NOMO-1 treated with dmso at 0.1 percent for 144 hours (cell line): ENCODE measurements around the gene GLIS1.

Source experiments
- DNase-seq: peaks from one replicate; lab custom pipeline; 2025; ENCODE audit not compliant: unreplicated experiment; lab: John Stamatoyannopoulos, UW

GLIS1 gene

DNA sequence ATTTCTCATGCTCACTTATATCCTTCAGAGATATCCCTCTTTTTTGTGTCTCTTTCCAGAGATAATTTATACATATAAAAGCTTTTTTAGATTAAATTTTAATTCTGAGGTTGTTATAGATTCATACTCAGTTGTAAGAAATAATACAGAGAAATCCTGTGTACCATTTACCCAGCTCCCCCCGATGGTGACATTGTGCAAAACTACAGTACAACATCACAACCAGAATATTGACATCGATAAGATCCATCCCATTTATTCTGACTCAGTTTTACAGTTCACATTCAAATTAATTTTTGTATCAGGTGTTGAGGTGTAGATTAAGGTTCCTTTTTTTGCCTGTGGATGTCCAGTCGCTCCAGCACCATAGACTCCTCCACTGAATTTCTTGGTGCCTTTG is 265.5 kb downstream of the GLIS1 start:
- no peak for DNase-seq

DNA sequence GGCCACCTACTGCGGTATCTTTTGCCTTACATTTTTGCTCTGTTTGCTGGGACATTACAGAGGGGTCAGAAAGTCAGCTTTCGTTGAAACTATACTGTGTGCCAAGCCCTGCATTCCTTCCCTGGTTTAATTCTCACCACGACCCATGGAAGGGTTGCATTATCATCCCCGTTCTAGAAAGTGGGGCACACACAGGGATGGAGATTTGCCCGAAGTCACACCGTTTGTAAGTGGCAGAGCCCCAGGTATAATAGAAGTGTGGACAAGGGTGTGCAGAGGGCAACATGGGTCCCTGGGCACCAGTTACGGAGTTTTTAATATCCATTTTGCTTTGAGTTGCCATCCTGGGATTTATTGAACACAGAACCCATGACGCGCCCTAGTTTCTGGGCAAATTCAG is 268.0 kb downstream of the GLIS1 start:
- no peak for DNase-seq

DNA sequence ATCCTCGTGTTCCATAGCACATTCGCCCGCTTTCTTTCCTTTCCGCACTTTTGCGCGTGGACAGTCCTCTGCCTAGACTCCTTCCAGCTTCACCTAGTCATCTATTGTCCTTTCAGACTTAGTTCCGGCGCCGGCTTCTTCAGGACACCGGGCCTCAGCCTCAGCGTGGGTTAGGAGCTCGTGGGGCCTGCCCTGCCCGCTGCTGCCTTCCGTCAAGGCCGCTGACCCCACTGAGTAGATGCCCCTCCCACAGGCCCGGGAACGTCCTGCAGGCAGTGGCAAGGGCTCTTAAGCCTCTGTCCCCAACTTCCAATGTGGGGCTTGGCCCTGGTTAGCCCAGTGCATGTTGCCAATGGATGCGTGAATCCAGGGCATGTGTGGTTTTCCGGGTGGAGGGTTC is 268.4 kb downstream of the GLIS1 start:
- no peak for DNase-seq

DNA sequence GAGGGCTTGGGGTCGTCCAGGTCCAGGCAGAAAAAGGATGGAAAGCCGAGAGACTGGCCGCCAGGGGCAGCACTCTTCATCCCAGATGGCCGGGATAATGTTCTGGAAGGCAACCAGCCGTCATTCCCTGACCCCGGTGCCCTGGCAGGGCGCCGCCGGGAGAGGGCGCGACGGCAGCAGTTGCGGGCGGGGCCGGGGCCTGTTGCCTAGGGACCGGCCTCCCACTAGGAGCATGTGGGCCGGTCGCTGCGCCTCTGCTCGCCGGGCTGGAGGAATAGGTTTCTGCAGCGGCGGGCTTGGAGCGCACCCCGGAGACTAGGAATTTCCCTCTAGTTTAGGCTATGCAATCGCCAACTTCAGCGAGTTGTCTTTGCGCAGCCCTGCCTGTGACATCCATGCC is 268.8 kb downstream of the GLIS1 start:
- no peak for DNase-seq

DNA sequence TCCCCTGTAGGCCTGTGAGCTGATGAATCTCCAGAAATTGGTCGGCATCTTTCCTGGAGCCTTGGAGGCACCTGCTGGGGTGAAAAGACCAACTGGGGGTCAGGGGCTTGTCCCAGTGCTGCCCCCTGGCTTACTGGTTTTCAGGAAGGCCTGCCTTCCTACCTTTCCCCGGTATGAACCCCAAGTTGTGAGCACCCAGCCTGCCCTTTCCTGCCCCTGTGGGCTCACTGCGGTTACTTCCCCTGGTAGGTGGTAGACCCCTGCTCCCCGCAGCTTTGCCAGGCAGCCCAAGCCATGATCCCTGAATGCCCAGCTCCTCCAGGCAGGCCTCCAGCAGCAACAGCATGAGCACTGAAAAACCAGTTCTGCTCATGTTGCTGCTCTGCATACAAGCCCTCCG is 269.6 kb downstream of the GLIS1 start:
- no peak for DNase-seq

DNA sequence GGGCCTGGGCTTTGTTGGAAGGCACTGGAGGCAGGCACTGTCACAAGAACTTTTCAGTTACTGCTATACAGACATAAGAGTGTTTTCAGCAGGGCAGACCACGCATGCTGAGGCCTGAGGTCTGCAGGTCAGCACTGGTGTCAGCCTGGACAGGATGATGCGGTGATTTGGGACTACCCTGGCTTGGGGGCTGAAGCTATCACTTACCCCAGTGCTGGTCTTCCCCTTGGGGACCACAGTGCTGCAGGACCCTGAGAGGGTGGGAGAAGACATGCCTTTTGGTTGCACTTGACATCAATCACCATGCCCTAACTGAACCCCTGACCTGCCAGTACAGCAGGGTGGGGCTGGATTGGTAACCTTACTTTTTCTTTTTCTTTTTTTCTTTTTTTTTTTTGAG is 270.6 kb downstream of the GLIS1 start:
- no peak for DNase-seq

DNA sequence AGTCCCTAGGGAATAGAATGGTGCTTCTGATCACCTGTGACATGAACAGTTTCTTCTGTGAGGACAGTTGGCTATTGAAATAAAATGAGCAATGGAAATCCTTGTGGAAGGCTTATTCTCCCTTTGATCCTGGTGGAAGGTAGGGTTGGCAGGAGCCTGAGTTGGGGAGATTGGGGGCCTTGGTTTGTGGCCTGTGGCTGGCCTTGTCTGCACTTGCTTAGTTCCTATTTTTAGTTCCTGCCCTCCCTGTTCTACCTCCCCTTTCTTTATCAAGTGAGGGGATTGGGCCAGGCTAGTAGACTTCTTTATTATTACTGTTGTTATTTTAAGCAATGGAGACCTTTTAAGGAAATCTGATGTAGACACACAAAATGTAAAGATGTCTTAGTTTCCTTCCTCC is 271.6 kb downstream of the GLIS1 start:
- no peak for DNase-seq

DNA sequence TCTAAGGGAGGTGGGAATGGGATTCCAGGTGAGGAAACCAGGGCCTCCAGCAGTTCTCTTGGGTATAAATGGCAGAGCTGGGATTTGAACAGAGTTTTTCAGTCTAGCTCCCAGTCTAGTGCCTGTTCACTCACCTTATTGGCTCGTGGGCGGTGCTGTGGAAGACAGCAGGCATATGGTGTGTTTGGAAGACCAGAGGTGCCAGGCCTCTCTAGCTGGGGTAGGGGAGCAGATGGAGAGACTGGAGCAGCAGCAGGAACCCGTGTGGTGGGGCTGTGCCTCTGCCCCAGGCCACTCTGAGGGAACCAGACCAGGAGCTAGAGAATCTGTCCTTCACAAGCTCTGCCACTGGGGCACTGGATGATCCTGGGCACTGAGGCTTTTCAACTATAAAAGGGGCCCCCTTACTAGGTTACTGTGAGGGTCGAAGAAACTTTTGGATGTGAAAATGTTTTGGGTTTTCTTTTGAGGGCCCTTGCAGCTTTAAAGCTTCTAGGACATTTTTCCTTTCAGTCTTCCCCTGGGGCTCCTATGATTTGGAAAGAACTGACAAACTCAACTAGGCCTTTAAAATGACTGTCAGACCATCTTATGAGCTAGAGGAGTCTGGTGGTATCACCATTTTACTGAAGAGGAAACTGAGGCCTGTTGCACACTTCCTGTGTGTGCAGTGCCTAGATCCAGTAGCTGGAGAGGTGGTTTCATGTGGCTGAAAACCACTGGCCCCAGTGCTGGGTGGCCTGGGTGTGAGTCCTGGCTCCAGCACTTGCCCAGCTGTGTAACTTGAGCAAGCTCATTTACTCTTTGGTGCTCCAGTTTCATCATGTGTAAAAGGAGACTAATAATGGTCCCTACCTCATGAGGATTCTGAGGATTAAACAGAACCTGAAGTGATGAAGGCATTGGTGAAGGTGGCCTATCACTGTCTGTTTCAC is 273.7 kb downstream of the GLIS1 start:
- DNase-seq, result no peak

DNA sequence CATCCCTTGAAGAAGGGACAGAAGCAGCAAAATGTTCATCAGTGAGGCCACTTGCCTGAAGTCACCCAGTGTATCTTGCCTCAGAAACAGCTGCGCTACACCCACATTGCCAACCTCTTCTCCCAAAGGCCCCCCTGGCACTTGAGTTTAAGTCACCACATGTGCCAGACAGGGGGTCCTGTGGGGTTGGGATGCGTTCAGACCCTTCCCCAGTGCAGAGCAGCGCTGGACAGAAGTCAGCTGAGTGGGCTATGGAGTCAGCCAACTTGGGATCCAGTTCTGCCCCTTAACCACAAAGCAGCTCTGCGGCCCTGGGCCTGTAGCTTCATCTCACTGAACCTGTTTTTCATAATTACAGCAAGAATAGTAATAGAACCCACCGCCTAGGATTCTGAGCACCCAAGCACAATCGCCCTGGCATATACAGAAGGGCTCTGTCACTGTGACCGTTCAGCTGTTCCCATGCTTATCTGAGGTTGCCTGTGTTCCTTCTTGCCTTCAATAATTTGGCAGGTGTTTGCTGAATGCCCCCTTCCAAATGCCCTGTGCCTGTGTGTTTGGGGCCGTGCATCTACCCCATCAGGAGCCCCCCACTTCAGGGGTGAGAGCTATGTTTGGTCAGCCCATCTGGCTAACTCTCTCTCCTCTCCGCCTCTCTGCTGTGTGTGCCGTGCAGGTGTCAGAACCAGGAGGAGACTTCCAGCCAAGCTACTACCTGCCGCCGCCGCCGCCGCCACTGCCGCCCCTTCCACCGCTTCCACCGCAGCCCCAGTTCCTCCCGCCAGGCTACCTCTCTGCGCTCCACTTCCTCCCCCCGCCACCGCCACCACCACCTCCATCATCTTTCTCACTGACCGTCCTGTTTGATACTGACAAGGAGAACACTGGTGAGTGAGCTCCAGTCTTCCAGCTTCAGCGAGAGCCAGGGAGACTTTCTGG is 274.7 kb downstream of the GLIS1 start:
- DNase-seq, result no peak

DNA sequence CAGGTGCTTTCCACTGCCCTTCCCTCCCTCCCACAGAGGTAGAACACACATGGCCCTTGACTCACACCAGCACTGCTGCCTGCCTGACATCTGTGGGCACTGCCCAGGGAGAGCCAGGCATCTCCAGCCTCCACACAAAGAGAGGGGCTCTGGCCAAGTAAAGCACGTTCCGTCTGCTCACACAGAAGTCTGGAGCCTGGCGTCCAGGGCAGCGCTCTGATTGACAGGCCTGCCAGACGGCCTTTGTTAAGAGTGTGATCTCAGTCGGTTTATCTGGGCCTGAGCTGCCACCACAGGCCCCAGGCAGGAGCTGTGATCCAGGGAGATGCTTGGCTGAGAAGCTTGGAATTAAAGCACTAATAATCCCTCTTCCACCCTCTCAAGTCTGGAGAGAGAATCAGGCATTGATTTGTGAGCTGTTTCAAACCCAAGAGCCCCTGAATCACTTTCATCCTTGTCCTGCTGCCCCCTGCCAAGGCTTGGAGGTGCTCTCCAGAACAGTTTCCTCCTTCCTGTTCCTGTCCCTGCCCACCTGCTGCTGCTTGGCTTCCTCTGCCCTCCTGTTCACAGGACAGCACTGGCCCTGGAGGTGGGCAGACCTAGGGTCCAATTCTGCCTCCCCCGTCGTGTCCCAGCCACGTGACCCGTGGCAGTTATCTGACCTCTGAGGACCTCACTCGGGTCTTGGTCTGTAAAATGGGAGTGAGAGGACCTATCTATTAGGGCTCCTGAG is 276.0 kb downstream of the GLIS1 start:
- no peak for DNase-seq

DNA sequence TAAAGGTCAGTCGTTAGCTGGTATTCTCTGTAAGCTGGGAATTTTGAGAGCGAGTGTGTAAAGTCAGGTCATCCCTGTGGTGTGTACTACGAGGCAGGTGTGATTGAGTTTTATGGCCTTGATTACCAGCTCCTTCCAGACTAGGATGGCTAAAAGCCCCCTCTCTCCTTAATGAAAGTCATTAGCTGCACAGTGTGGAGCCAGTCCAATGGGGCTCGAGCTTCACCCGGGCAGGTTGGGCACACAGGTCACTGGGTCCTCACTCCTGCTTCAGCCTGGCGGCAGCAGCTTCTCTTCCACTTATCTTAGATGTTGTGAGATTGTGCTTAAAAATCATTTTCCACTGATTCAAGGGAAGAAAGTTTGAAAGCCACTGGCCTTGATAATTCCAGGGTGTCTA is 276.8 kb downstream of the GLIS1 start:
- DNase-seq, result no peak

DNA sequence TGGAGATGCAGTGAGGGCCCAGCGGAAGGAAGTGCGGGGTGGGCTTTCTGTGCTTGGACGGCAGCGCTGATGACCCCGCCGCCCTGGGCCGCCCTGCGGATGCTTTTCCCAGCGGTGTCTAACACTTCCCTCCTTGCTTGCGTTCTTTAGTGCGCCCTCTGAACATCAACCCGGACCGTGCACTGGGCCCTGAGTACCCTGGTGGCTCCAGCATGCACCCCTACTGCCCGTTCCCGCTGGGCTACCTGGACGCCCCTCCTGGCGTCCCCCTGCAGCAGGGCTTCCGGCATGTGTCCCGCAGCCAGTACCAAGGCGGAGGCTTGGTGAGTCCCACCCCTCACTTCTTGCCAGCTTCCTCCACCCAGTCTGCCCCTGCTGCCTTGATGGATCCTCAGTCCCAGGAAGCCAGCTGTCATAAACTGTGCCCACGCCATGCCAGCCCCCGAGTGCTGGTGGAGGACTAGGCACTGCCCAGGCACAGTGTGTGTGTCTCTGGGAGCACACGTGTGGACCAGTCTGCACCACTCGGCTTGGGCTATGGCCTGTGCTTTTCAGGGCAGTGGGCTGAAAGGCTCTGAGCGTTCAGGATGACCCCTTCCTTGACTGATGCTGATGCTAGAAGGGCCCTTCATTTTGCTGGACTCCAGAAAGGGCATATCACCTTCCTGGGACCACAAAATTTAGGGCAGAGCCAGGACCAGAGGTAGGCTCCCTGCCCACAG is 277.5 kb downstream of the GLIS1 start:
- no peak for DNase-seq

DNA sequence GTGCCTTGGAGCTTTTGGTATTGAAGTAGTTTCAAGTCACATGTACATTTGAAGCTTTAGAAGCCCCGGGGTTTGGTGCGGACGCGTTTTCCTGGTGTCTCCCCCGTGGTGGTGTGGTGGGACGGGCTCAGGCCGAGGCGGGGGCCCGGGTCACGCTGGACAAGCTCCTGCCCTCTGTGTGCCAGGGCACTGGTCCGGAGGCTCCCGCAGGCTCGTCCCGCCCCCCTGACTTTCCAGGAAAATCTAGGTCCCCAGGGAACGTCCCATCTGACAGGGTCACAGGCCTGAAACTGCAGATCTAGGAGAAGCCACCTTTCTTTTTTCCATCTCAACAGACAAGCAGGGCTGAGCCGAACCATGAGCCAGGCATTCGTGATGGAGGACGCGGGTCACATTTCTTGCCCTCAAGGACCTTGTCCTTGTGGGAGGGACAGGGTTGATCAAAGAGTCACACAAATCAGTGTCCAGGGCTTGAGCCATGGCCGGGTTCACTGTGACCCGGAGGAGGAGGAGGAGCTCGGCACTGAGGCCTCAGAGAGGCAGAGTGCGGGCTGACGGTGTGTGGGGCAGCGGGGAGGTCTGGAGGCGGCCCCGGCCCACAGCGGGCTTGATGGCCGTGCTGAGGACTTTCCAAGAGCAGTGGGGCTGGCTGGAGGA is 278.2 kb downstream of the GLIS1 start:
- no peak for DNase-seq

DNA sequence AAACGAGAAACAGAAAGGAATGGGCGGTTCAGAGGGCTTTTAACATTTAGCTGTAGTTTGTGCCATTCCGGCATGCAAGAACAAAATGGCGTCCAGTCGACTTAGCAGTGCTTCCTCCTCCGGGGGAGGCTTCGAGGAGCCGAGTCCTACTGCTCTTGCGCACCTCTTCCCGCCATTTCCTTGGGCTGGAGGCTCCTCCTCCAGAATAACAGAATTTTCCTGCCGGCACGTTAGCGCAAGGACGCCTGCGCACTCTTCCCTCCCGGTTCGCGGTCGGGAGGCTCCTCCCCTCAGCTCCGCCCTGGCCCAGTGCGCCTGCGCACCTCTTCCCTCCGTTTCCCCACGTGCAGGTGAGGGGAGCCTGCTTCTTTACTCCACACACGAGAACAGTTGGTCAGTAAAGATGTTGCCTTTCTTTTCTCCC is 278.7 kb downstream of the GLIS1 start:
- no peak for DNase-seq

DNA sequence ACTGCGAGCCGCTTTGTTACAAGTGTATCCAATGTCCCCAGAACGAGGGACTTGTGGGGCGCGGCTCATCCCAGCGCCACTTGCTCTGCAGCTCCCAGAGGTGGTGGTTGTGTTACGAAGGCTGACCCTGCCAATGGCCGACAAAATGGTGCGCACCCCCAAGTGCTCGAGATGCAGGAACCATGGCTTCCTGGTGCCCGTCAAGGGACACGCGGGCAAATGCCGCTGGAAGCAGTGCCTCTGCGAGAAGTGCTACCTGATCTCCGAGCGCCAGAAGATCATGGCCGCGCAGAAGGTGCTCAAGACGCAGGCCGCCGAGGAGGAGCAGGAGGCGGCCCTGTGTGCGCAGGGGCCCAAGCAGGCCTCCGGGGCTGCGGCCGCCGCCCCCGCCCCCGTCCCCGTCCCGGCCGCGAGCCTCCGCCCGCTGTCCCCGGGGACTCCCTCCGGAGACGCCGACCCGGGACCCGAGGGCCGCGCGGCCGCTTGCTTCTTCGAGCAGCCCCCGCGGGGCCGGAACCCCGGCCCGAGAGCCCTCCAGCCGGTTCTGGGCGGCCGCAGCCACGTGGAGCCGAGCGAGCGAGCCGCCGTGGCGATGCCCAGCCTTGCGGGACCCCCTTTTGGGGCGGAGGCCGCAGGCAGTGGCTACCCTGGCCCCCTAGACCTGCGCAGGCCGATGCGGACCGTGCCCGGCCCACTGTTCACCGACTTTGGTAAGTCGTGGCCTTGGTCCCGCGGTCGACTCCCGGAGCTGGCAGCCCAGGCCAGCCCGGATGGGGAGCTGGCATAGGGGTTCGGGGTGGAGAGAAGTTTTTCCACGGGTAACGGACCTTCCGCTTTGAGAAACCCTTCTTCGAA is 279.4 kb downstream of the GLIS1 start, which contains the start of gene DMRTB1:
DMRTB1 (plus strand) TSS at position 79 of the 855 bp plus-strand sequence; CDS start at position 134, 55 bp downstream.
- no peak for DNase-seq

DNA sequence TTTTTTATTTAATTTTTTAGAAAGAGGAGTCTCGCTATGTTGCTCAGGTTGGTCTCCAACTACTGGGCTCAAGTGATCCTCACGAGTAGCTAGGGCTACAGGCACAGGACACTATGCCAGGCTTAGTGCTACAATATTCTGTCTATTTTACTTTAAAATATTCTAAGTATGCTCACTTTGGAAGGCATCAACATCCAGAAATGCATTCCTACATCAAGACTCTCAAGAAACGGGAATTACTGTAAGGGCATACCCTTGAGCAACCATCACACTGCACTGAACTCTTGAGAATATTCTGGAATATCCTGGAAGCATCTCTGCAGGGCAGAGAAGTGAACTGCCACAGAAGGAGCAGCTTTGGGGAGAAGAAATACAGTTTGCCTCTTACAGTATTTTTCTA is 280.3 kb downstream of the GLIS1 start:
- no peak for DNase-seq
